GM18498 (cell line): Measurements from ENCODE around the gene SRBD1.

Experiments
- ATAC-seq: cut with Tn5 transposase; IDR thresholded peaks from one replicate; pipeline ENCODE4 v1.9.1; 2021; ENCODE audit warnings: mild to moderate bottlenecking, moderate library complexity; ENCODE audit not compliant: unreplicated experiment

Gene SRBD1

DNA sequence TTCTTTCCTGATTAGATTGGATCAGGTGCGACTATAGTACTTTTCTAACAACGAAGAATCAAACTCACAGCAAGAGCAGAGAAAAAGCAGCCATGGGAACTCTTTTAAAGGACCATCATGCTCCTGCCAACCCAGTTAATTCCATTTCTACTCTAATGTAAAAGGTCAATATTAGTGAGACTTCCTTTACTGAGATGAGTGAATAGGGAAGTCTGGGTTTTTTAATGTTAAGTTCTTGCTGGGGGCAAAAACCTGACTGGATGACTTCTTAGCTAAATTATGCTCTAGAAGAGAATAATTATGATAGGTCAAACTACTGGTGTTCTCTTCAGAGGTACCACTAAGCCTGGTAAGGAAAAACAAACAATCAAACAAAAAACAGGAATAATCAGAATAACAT lies 8.4 kb downstream of the SRBD1 start:
- no peak for ATAC-seq

GRCh38 chr2:45598545-45598944 lies 12.5 kb downstream of the SRBD1 start:
- no peak for ATAC-seq

DNA sequence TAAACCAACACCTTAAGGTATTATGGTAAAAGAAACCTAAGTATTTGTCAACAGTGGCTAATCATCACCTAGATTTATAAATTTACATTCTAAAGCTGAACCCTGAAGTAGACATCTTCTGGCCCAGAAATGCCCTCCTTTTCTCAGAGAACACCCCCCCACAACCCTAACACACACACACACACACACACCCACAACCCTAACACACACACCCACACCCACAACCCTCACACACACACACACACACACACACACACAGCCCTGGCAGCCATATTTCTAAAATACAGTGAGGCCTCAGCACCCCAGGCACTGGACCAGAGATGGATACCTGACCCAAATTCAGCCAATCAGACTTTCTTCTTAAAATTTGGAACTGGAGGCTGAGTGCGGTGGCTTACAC lies 14.3 kb downstream of the SRBD1 start:
- no peak for ATAC-seq

DNA sequence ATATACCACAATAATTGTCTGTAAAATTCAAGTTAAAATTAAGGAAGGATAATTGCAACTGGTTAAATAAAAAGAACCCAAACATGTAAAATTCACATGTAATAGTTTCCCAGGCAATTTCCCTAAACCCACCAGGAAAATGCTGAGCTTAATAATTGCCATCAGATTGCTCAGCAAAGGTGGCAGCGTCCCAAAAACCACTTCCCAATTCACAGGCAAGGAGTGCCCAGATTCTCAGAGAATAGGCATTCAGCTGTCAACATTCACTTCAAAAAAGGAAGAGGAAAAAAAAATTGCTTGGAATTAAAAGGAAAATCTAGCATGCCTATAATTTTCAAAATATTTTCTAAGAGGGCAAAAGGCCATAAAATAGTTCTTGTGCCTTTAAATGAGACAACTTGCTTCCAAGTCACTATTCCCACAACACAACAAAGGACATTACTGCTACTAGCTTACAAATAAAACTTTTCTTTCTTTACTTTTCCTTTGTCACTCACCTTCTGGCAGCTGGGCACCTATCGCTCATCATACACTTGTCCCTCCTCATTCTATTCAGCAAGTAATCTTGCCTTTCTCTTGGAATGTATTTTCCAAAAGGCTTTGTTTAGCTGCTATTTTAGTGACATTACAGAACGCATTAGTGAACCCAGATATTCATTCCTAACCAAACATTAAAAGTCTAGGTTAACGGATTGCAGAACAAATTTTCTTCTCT lies 15.2 kb downstream of the SRBD1 start:
- no peak for ATAC-seq

DNA sequence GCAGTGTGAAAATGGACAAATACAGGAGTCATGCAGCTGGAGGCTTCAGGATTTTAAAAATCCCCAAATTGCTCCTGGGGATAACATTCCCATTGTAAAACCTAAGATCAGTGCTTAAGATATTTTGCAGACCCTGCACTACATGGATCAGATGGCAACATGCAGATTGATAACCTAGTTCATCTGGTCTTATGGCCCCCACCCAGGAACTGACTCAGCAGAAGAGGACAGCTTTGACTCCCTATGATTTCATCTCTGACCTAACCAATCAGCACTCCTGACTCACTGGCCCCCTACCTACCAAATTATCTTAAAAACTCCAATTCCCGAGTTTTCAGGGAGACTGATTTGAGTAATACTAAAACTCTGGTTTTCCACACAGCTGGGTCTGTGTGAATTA lies 20.0 kb downstream of the SRBD1 start:
- ATAC-seq = no peak

DNA sequence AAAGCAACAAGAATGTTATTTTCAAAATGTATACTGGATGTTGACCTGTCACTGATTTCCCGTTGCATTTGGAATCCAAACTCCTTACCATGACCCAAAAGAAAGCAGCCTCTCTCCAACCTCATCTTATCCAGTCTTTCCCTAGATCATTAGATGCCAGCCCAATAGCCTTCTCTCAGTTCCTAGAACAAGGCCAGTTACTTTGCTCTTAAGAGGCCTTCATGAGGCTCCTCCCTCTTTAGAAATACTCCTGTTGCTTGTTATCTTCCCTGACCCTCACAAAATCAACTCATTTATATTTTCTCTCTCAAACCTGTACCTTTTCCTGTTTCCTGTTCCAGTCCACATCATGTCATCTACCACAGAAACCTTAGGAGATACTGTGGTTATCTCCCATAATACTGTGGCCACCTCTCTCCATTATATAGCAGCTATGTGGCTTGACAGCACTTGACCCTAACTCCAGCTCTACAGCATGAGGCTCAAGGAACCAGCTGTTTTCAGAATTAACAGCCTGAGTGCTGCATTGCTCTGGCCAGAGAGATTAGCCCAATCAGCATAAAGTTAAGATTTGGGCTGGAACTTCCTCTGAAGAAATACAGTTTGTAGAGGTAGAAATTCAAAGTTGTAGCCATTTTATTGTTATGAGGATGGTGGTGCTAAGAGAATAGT lies 22.8 kb downstream of the SRBD1 start:
- no peak for ATAC-seq

DNA sequence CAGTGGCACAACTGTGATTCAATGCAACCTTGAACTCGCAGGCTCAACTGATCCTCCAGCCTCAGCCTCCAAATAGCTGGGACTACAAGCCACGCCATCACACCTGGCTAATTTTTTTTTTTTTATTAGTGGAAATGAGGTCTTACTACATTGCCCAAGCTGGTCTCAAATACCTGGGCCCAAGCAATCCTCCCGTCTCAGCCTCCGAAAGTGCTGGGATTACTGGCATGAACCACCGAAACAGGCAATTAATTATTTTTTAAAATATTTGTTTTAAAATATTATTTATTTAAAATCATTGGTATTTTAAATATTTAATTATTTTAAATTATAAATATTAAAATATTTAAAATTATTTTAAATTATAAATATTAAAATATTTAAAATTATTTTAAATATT lies 24.5 kb downstream of the SRBD1 start:
- ATAC-seq = no peak

DNA sequence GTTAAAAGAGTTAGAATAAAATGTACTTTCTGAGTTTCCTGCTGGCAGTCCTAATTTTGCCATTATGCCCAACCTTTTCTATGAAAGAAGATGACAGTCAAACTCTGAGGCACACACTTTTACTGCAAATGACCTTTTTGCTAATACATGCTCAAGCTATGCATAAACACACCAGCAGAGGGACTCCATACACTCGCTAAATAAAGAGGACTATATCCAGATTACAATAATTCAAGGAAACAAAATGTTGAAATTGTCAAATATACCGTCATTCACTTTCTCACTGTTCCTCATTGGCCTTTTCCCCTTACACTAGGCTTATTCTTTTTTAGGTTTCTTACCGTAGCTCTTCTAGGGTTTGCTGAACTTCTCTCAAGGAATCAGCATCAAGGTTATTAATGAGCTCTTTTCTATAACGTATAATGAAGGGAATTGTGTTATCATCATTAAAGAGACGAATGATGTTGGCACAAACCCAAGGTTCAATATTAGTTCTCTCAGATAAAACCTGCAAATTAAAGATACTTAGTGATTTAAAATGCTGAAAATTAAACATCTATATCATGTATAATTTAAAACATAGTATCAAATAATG lies 25.7 kb downstream of the SRBD1 start:
- ATAC-seq = no peak

GRCh38 chr2:45583977-45584376 lies 27.1 kb downstream of the SRBD1 start:
- no peak for ATAC-seq

DNA sequence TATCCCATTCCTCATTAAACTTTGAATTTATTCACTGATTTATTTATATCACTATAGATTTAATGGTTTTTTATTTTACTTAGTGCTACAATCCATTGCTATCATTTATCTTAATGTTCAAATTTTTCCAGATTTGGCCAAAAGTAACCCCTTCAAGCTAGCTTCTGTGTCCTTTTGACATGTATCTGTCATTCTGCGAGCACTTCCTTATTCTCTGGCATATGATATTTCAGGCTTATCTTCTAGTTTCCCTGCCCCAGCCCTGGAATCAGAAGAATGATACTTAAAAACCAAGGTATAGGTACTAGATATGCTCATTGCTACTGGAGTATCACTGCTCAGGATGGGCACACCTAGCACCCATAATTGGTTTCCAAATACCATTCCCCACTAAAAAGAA lies 28.5 kb downstream of the SRBD1 start:
- ATAC-seq = no peak

GRCh38 chr2:45578056-45578843 lies 32.8 kb downstream of the SRBD1 start:
- ATAC-seq = no peak

DNA sequence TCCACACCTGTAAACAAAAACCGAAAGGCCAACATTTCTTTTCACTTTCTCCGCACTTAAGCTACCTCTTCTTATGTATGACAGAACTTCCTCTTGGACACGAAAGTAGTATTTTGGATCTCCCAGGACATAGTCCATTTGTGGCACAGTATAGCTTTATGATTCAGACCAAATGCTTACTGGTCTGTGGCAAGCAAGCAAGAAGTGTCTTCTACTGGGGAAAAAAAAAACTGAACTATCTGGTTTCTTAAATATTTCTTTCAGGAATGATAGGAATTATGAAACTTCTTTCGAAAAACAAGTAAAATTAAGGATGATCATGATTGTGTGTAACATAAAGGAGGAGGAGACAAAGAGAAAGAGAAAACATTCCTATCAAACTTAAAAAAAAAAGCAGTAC lies 33.6 kb downstream of the SRBD1 start:
- no peak for ATAC-seq

DNA sequence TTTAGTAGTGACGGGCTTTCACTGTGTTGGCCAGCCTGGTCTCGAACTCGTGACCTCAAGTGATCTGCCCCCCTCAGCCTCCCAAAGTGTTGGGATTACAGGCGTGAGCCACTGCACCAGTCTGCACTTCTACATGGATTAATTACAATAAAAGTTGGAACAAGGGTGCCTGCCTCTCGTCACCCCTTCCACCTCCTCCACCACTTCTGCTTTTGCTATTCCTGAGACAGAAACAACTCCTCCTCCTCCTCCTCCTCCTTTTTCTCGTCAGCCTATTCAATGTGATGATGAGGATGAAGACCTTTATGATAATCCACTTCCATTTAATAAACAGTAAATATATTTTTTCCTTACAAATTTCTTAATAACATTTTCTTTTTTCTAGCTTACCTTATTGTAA lies 35.2 kb downstream of the SRBD1 start:
- no peak for ATAC-seq

DNA sequence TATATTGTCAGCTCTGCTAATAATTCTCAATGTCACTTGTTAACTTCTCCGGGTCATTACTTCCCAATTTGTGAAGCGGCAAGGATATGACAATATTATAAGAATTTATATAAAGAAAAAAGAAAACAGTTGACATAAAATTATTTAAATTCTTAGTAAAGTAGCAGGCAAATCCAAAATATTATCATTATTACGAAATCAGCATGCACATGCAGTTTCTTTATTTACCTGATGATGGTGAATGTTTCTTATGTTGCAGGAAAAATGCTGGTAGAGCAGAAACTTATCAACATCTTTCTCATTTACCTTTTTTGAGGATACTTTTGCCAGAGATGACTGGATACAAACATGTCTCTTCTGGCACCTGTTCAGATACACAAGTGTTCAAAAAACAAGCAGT lies 38.1 kb downstream of the SRBD1 start:
- ATAC-seq = no peak

- no peak for ATAC-seq
Measured at GRCh38 chr2:45571940-45572339, 39.1 kb downstream of the SRBD1 start.

- ATAC-seq = no peak
Measured at GRCh38 chr2:45570671-45571334, 40.3 kb downstream of the SRBD1 start.

GRCh38 chr2:45568935-45569334 lies 42.1 kb downstream of the SRBD1 start:
- no peak for ATAC-seq

GRCh38 chr2:45567974-45568789 lies 42.9 kb downstream of the SRBD1 start:
- peak; percentile 92 for ATAC-seq

- ATAC-seq = peak; percentile 16
Measured at GRCh38 chr2:45567288-45567963, 43.6 kb downstream of the SRBD1 start.

GRCh38 chr2:45559436-45559835 lies 51.6 kb downstream of the SRBD1 start:
- ATAC-seq = no peak
